HCT116 (cell line): ENCODE results near the gene TMA7B.

Experiments
- ATF3 ChIP-seq: IDR thresholded peaks from 2 replicates; pipeline ENCODE4 v1.6.1; 2012
- ELF1 ChIP-seq: IDR thresholded peaks from 2 replicates; pipeline ENCODE4 v1.6.1; 2012; ENCODE audit warnings: low read depth, borderline replicate concordance
- SIN3A ChIP-seq: IDR thresholded peaks from 2 replicates; pipeline ENCODE4 v1.6.1; 2012; ENCODE audit warnings: low read depth
- SP1 ChIP-seq: IDR thresholded peaks from 2 replicates; pipeline ENCODE4 v1.6.1; 2012; ENCODE audit warnings: low read depth
- SRF ChIP-seq: IDR thresholded peaks from 2 replicates; pipeline ENCODE4 v1.6.1; 2012; ENCODE audit warnings: low read depth
- TCF7L2 ChIP-seq: IDR thresholded peaks from 2 replicates; pipeline ENCODE4 v1.7.0; 2011; ENCODE audit warnings: borderline replicate concordance, inconsistent platforms; ENCODE audit not compliant: insufficient read depth, insufficient read length; ENCODE audit errors: extremely low read depth
- ZNF274 ChIP-seq: fragments of 200-500 bp; sonication (Bioruptor generic); IDR thresholded peaks from 2 replicates; pipeline ENCODE4 v1.6.1; 2014; ENCODE audit warnings: mild to moderate bottlenecking, low read depth, low read length, inconsistent platforms
- TF ChIP-seq, protein P1 (sequence below), 3 experiments: fragments of 200-600 bp in 1 of 3; sonication (generic) in 1 of 3; IDR thresholded peaks in 2 of 3; conservative IDR thresholded peaks in 1 of 3; 2 replicates each; pipeline ENCODE4 v1.5.1; 2012 to 2017; ENCODE audit warnings: low read depth in 2 of 3, low read length in 2 of 3, antibody characterized with exemption in 1 of 3, borderline replicate concordance in 1 of 3, control low read depth in 1 of 3, mild to moderate bottlenecking in 1 of 3, mixed read lengths in 1 of 3, mixed run types in 1 of 3, moderate library complexity in 1 of 3; ENCODE audit not compliant: insufficient read depth in 1 of 3

GRCh38 chr22:39955675-39956074 is 4.5 kb upstream of the TMA7B start:
- TF ChIP-seq, protein P1, sequence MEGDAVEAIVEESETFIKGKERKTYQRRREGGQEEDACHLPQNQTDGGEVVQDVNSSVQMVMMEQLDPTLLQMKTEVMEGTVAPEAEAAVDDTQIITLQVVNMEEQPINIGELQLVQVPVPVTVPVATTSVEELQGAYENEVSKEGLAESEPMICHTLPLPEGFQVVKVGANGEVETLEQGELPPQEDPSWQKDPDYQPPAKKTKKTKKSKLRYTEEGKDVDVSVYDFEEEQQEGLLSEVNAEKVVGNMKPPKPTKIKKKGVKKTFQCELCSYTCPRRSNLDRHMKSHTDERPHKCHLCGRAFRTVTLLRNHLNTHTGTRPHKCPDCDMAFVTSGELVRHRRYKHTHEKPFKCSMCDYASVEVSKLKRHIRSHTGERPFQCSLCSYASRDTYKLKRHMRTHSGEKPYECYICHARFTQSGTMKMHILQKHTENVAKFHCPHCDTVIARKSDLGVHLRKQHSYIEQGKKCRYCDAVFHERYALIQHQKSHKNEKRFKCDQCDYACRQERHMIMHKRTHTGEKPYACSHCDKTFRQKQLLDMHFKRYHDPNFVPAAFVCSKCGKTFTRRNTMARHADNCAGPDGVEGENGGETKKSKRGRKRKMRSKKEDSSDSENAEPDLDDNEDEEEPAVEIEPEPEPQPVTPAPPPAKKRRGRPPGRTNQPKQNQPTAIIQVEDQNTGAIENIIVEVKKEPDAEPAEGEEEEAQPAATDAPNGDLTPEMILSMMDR (IDR thresholded peaks at IDR 0.05 in 2 of 3, conservative IDR thresholded peaks at IDR 0.05 in 1 of 3; ENCODE audit: borderline replicate concordance in 1 of 3, insufficient read depth in 1 of 3, low read depth in 2 of 3, low read length in 2 of 3): no peak
- TF ChIP-seq ZNF274: no peak
- no peak for TF ChIP-seq TCF7L2
- TF ChIP-seq ATF3: no peak
- TF ChIP-seq SP1: no peak
- no peak for TF ChIP-seq SRF
- TF ChIP-seq ELF1: no peak
- no peak for TF ChIP-seq SIN3A
